Mucosa of descending colon (tissue), 3 donors: ENCODE data around the gene CHST8. TPM values are rescaled to one million over a fixed set of nuclear protein-coding genes. Genes with fewer than 3 reads are reported as not detected.

Experiments used
- ATAC-seq: fragments of 200-7000 bp; cut with Tn5 transposase; one replicate; pipeline ENCODE4 v1.9.1; 2020; ENCODE audit warnings: mild to moderate bottlenecking, moderate library complexity
- DNase-seq, 3 donors: peaks; one replicate each; pipeline ENCODE4 v3.0.0-alpha.2; 2020
- H3K36me3 ChIP-seq: fragments of 200-600 bp; one replicate; pipeline ENCODE4 v1.8.0; 2021; ENCODE audit warnings: low read depth, mild to moderate bottlenecking
- H3K4me1 ChIP-seq: fragments of 200-600 bp; one replicate; pipeline ENCODE4 v1.8.0; 2021; ENCODE audit warnings: low read depth, mild to moderate bottlenecking
- H3K4me3 ChIP-seq: fragments of 200-600 bp; one replicate; pipeline ENCODE4 v1.8.0; 2021; ENCODE audit warnings: mild to moderate bottlenecking
- H3K9me3 ChIP-seq: fragments of 200-600 bp; one replicate; pipeline ENCODE4 v1.8.0; 2021; ENCODE audit warnings: mild to moderate bottlenecking
- intact Hi-C, 2 donors: fragments of 100-400 bp; cut with DNase I in 1 of 2; cut with micrococcal nuclease in 1 of 2; formaldehyde crosslinking; loops; one replicate each; pipeline versions ENCODE4 v1.11.0 to v1.11.1; 2022; cut with DNase I, micrococcal nuclease
- total RNA-seq, 3 donors: library from RNA; stranded (reverse); fragmentation: NEBNext Ultra II Directional in 2 of 3; extraction: Animal tissue kit (Norgen Biotek cat#: 25700) in 2 of 3; gene quantifications; one replicate each; pipeline versions ENCODE4 v1.2.1 to v1.2.4, GENCODE V29; 2021 to 2023
- TF ChIP-seq, protein P1 (sequence below): fragments of 200-600 bp; IDR thresholded peaks from one replicate; pipeline ENCODE4 v1.8.0; 2022; ENCODE audit warnings: antibody characterized with exemption, mild to moderate bottlenecking
- donor health status: DM: no; HTN: no; CAD: no; lungs with moderate emphysema.
- donor health status: DM: no; HTN: no; CAD: no.
- donor health status: DM: no; HTN: yes; CAD: no.

CHST8 gene
- total RNA-seq, 3 donors from 2014 or later = 0.31 TPM; not detected in 2

DNA sequence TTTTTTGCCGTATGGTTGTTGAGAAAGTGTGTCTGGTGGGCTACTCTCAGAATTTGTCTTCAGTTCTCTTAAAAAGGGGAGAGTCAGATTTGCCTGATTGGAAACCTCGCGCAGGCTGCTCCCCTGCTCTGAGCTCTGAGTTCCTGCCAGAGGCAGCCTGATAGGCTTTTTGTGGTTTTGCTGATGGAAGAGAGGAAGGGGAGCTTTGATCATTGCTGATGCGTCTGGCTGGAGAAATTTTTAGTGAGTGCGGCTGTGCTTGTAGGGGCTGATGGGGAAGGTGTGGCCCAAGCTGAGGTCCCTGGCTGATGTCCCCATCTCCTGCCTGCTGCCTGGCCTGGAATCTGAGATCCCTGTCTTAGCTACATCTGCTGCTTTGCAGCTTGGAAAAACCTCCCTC, 2.8 kb downstream of the CHST8 start:
- Histone ChIP-seq H3K9me3 (no peaks in the 10 kb centered on the region), H3K36me3 (no peaks in the 10 kb centered on the region), H3K4me1 (peaks cover 10% of the 10 kb centered on the region), H3K4me3 (no peak overlapping the region)
- intact Hi-C loops = no loop called here
- DNase-seq (no peak), ATAC-seq (no peak)
- TF ChIP-seq, protein P1, sequence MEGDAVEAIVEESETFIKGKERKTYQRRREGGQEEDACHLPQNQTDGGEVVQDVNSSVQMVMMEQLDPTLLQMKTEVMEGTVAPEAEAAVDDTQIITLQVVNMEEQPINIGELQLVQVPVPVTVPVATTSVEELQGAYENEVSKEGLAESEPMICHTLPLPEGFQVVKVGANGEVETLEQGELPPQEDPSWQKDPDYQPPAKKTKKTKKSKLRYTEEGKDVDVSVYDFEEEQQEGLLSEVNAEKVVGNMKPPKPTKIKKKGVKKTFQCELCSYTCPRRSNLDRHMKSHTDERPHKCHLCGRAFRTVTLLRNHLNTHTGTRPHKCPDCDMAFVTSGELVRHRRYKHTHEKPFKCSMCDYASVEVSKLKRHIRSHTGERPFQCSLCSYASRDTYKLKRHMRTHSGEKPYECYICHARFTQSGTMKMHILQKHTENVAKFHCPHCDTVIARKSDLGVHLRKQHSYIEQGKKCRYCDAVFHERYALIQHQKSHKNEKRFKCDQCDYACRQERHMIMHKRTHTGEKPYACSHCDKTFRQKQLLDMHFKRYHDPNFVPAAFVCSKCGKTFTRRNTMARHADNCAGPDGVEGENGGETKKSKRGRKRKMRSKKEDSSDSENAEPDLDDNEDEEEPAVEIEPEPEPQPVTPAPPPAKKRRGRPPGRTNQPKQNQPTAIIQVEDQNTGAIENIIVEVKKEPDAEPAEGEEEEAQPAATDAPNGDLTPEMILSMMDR = no peak

DNA sequence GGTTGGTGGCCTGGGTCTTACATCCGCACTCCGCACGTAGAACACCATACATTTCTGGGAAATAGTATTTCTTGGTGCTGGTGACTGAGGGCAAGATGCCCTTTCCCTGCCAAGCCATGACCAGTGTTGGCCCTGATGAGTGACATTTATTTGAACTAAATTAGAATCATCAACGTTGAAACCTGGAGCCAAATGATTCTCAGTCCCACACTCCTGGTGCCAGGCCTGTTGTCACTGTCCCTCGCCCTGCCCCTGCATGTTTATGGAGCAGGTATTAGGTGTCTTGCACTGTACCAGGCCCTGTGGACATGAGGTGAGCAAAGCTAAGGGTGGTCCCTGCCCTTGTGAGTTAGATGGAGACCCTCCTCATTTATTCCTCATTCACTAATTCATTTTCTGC, 5.8 kb downstream of the CHST8 start:
- no peaks in the 10 kb centered on the region for H3K36me3 ChIP-seq
- TF ChIP-seq, protein P1 = no peak
- no peak overlapping the region for H3K4me3 ChIP-seq
- intact Hi-C loops = no loop called here
- H3K9me3 ChIP-seq = no peaks in the 10 kb centered on the region
- no peak for DNase-seq
- ATAC-seq = no peak
- H3K4me1 ChIP-seq = peaks cover 4% of the 10 kb centered on the region

DNA sequence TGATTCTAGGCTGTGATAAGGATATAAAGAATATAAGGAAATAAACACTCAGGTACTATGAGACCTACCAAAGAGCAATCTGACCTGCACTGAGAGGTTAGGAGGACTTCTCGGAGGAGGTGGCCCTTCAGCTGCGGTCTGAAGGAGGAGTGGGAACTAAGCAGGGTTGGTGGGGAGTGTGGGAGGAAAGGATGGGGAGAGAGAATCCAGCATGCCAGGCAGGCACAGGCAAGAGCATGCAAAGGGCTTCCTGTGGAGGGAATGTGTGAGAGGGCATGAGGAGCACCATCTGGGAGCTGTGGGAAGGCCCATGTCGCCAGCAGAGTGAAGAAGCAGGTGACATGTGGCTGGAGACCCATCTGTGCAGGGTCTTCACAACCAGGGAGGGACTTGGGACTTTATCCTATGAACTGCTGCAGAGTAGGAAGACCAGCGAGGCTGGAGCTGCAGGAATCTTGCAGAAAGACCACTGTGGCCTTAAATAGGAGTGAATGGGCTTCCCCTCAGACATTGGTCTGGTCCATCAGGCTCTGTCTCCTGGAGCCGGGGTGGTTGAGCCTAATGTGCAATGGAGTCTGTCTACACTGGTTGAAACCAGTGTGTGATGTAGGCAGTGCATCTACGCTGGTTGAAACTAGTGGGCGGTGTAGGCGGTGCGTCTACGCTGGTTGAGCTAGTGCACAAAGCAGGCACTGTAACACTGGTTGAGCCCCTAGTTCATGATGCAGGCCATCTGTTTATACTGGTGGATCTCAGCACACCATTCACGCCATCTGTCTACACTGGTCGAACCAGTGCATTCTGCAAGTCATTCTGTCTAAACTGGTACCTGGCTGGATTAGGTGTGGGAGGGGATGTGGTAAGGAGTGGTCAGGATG, 6.4 kb downstream of the CHST8 start:
- TF ChIP-seq, protein P1 = no peak

DNA sequence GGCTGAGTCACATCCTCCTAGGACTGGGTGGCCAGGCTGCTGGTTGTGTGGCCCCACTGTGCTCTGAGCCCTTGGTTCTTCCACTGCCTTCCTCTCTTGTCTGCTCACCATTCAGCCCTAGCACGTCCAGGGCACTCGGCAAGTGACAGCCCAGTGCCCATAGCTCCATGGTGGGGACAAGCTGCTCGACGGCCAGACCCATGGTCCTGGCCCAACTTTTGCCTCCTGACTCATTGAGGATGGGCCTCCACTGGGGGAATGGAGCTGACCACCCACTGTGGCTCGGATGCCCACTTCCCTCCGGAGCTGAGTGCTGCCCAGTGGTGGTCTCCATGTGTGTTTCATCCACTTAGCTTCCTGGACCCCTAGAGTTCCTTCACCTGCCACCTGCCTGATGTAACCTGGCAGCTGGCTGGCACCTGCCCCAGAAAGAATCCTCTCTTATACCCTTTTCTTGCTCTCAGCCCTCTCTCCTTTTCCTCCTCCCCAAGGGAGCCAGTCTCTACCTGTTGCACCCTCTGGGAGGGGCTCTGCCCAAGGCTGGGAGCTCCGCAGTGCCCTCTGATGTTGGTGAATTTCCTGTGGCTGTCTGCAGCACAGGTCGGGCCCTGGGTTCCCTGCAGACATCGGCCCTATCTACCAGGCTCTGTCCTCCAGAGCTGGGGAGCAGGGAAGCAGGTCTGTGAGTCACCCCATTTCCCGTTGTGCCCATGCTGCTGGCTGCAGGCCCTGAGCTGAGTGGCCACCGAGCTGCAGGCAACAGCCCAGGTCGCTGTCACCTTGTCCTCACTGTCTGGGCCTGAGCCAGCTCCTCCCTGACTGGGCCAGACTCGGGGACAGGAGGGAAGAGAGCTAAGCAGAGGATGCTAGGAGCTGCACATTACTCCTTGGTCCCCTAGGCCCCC, 7.4 kb downstream of the CHST8 start:
- no peak for DNase-seq
- no peak for ATAC-seq
- Histone ChIP-seq H3K36me3 (no peaks in the 10 kb centered on the region), H3K4me1 (no peaks in the 10 kb centered on the region), H3K9me3 (no peaks in the 10 kb centered on the region), H3K4me3 (no peak overlapping the region)
- TF ChIP-seq, protein P1 = no peak
- intact Hi-C loops = no loop called here

More for the DNA sequence above, 6.4 kb downstream of the CHST8 start:
- H3K9me3 ChIP-seq = no peaks in the 10 kb centered on the region
- intact Hi-C loops = no loop called here
- ATAC-seq = no peak
- no peak for DNase-seq
- no peaks in the 10 kb centered on the region for H3K36me3 ChIP-seq
- no peaks in the 10 kb centered on the region for H3K4me1 ChIP-seq
- H3K4me3 ChIP-seq = no peak overlapping the region

DNA sequence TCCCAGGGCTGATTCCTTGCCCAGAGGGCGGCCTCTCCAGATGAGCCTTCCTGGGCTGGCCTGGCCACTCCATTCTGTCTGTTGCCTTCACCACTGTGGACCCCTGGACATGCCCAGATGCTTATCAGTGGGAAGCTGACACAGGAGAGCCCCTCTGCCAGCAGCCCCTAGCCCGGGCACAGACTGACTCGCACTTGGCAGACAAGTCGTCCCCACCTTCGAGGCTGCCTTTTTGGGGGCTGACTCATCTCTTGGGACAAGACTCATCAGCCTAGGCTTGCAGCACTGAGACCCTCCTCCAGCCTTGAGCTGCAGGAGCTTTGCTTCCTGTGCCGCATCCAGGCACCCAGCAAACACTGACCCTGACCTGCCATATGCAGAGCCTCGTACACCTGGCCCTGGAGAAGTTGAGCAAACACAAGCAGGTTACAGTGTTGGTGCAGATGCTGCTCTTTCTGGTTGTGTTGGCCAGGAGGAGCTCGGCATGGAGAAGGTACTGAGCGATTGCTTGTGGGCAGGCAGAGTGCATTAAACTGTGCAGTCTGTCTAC, 8.1 kb downstream of the CHST8 start:
- Histone ChIP-seq H3K4me1 (no peaks in the 10 kb centered on the region), H3K9me3 (no peaks in the 10 kb centered on the region), H3K4me3 (no peak overlapping the region), H3K36me3 (no peaks in the 10 kb centered on the region)
- TF ChIP-seq, protein P1 = no peak
- no peak for ATAC-seq
- intact Hi-C loops = no loop called here
- DNase-seq = no peak
